Peyer's patch (tissue), 4 donors: ENCODE measurements around the gene PXDN. TPM values are rescaled to one million over a fixed set of nuclear protein-coding genes. Genes with fewer than 3 reads are reported as not detected.

ENCODE experiments used
- DNase-seq, 3 donors: peaks; one replicate each; pipeline ENCODE4 v3.0.0-alpha.2; 2017 to 2019
- H3K27ac ChIP-seq, 4 donors: fragments of 200-600 bp; sonication (generic); one replicate each; pipeline ENCODE4 v1.5.1; 2016 to 2019
- H3K27me3 ChIP-seq, 2 donors: fragments of 200-600 bp; sonication (generic); one replicate each; pipeline ENCODE4 v1.5.1; 2019
- H3K36me3 ChIP-seq, 3 donors: fragments of 200-600 bp; sonication (generic); one replicate each; pipeline ENCODE4 v1.5.1; 2016 to 2019
- H3K4me1 ChIP-seq, 4 donors: fragments of 200-600 bp; sonication (generic); one replicate each; pipeline ENCODE4 v1.5.1; 2016 to 2019
- H3K4me3 ChIP-seq, 4 donors: fragments of 200-600 bp; sonication (generic); 1 replicate in 3 of 4; 2 replicates in 1 of 4; pipeline ENCODE4 v1.5.1; 2016 to 2019; ENCODE audit warnings: mild to moderate bottlenecking in 1 of 4
- H3K9me3 ChIP-seq, 4 donors: fragments of 200-600 bp; sonication (generic); one replicate each; pipeline ENCODE4 v1.5.1; 2016 to 2019; ENCODE audit warnings: mild to moderate bottlenecking in 1 of 4
- CTCF ChIP-seq, 6 experiments: fragments of 450-650 bp in 4 of 6; fragments of 200-600 bp in 2 of 6; sonication (generic) in 1 of 6; IDR thresholded peaks; one replicate each; pipeline ENCODE4 v1.5.1; 2017 to 2019; ENCODE audit warnings: antibody characterized with exemption in 6 of 6, mild to moderate bottlenecking in 3 of 6, moderate library complexity in 1 of 6
- POLR2A ChIP-seq, 2 donors: fragments of 450-650 bp; IDR thresholded peaks; one replicate each; pipeline ENCODE4 v1.5.1; 2017; ENCODE audit warnings: antibody characterized with exemption in 2 of 2, mild to moderate bottlenecking in 2 of 2, moderate library complexity in 2 of 2
- total RNA-seq, 4 donors: library from RNA; depleted of rRNA; stranded (reverse); fragments of >200 nt; gene quantifications; one replicate each; pipeline ENCODE4 v1.1.0, GENCODE V29; 2016

PXDN gene
- total RNA-seq, 4 donors from 2014 or later: 7.5 to 148 (median 21.0) TPM

- no peaks in the 10 kb centered on the region for H3K4me1 ChIP-seq
- H3K4me3 ChIP-seq: no peak overlapping the region
- no peak for DNase-seq
- H3K36me3 ChIP-seq: no peaks in the 10 kb centered on the region
- H3K27ac ChIP-seq: peak overlapping the region in 1 of 4 donors; percentile 22
- no peaks in the 10 kb centered on the region for H3K9me3 ChIP-seq
- H3K27me3 ChIP-seq: no peaks in the 10 kb centered on the region
- TF ChIP-seq CTCF (IDR thresholded peaks at IDR 0.05) (no peak), POLR2A (IDR thresholded peaks at IDR 0.05) (no peak)
Observed at GRCh38 chr2:1685957-1686783, 58.1 kb downstream of the PXDN start.

GRCh38 chr2:1685078-1685956, 59.0 kb downstream of the PXDN start:
- Histone ChIP-seq H3K27ac (peak overlapping the region in 1 of 4 donors; percentile 22), H3K36me3 (no peaks in the 10 kb centered on the region), H3K9me3 (no peaks in the 10 kb centered on the region), H3K4me3 (no peak overlapping the region), H3K4me1 (no peaks in the 10 kb centered on the region), H3K27me3 (no peaks in the 10 kb centered on the region)
- DNase-seq: no peak
- TF ChIP-seq CTCF (IDR thresholded peaks at IDR 0.05): no peak
- no peak for TF ChIP-seq POLR2A (IDR thresholded peaks at IDR 0.05)

GRCh38 chr2:1683297-1683696, 61.0 kb downstream of the PXDN start:
- no peak for TF ChIP-seq CTCF (IDR thresholded peaks at IDR 0.05)
- no peak for TF ChIP-seq POLR2A (IDR thresholded peaks at IDR 0.05)
- Histone ChIP-seq H3K27ac (no peak overlapping the region), H3K9me3 (no peaks in the 10 kb centered on the region), H3K4me3 (no peak overlapping the region), H3K36me3 (no peaks in the 10 kb centered on the region), H3K27me3 (no peaks in the 10 kb centered on the region), H3K4me1 (no peaks in the 10 kb centered on the region)
- DNase-seq: no peak

- no peaks in the 10 kb centered on the region for H3K27me3 ChIP-seq
- no peaks in the 10 kb centered on the region for H3K36me3 ChIP-seq
- H3K9me3 ChIP-seq: no peaks in the 10 kb centered on the region
- H3K27ac ChIP-seq: no peak overlapping the region
- TF ChIP-seq POLR2A (IDR thresholded peaks at IDR 0.05): no peak
- TF ChIP-seq CTCF (IDR thresholded peaks at IDR 0.05): no peak
- no peaks in the 10 kb centered on the region for H3K4me1 ChIP-seq
- DNase-seq: no peak
- no peak overlapping the region for H3K4me3 ChIP-seq
Observed at GRCh38 chr2:1682181-1682440, 62.2 kb downstream of the PXDN start.

GRCh38 chr2:1681323-1682180, 62.8 kb downstream of the PXDN start:
- TF ChIP-seq CTCF (IDR thresholded peaks at IDR 0.05): no peak
- no peak for TF ChIP-seq POLR2A (IDR thresholded peaks at IDR 0.05)
- H3K4me3 ChIP-seq: no peak overlapping the region
- H3K27ac ChIP-seq: no peak overlapping the region
- H3K36me3 ChIP-seq: peaks cover 0 to 5% (median 0%) of the 10 kb centered on the region in 3 donors
- H3K4me1 ChIP-seq: no peaks in the 10 kb centered on the region
- H3K27me3 ChIP-seq: no peaks in the 10 kb centered on the region
- no peaks in the 10 kb centered on the region for H3K9me3 ChIP-seq
- DNase-seq: no peak
